IMR-90 (cell line): ENCODE measurements around the gene MTF2. TPM values are rescaled to one million over a fixed set of nuclear protein-coding genes. Genes with fewer than 3 reads are reported as not detected.

Source experiments
- ATAC-seq: fragments of 200-7000 bp; cut with Tn5 transposase; 2 replicates; pipeline ENCODE4 v1.9.1; 2020; ENCODE audit warnings: low read depth, mild to moderate bottlenecking, moderate library complexity
- BruUV-seq: library from RNA; stranded (reverse); fragments of 400-500 nt; replicated peaks from 2 replicates; lab custom pipeline; 2021; lab: Mats Ljungman, UMichigan
- CTCF ChIA-PET: fragments of 300-600 bp; formaldehyde crosslinking; extraction: SDS; loops from one replicate; lab custom pipeline; 2021; ENCODE audit warnings: antibody characterized with exemption; lab: Yijun Ruan, JAX
- POLR2A ChIA-PET: fragments of 300-600 bp; sonication (Branson Sonifier 250); formaldehyde crosslinking; loops from one replicate; lab custom pipeline; 2022; ENCODE audit warnings: antibody characterized with exemption; ENCODE audit not compliant: unreplicated experiment; lab: Charles Lee
- DNase-seq: peaks from one replicate; pipeline ENCODE4 v3.0.0; 2013
- H2AFZ ChIP-seq: replicated peaks from 2 replicates; pipeline ENCODE3; 2013; ENCODE audit warnings: low read length, mild to moderate bottlenecking; ENCODE audit not compliant: poor library complexity
- H2AK5ac ChIP-seq: 2 replicates; pipeline ENCODE4 v1.6.1; 2013; ENCODE audit warnings: low read depth, low read length, inconsistent platforms
- H2AK9ac ChIP-seq: replicated peaks from 2 replicates; pipeline ENCODE3; 2013; ENCODE audit warnings: mild to moderate bottlenecking, low read depth, low read length, moderate library complexity; ENCODE audit not compliant: poor library complexity
- H2BK120ac ChIP-seq: 2 replicates; pipeline ENCODE4 v1.6.1; 2013; ENCODE audit warnings: low read depth, low read length, inconsistent platforms
- H2BK15ac ChIP-seq: 3 replicates; pipeline ENCODE4 v1.6.1; 2013; ENCODE audit warnings: low read depth, low read length, inconsistent platforms
- H2BK20ac ChIP-seq: 2 replicates; pipeline ENCODE4 v1.6.1; 2013; ENCODE audit warnings: low read depth, mild to moderate bottlenecking, inconsistent platforms, low read length, moderate library complexity
- H2BK5ac ChIP-seq: 2 replicates; pipeline ENCODE4 v1.6.1; 2013; ENCODE audit warnings: mild to moderate bottlenecking, low read depth, low read length, inconsistent platforms; ENCODE audit not compliant: poor library complexity, severe bottlenecking
- H3K14ac ChIP-seq: replicated peaks from 2 replicates; pipeline ENCODE4 v1.6.1; 2013; ENCODE audit warnings: low read depth, low read length, inconsistent platforms
- H3K18ac ChIP-seq: 2 replicates; pipeline ENCODE4 v1.6.1; 2013; ENCODE audit warnings: low read depth, low read length, control low read depth
- H3K23ac ChIP-seq: 2 replicates; pipeline ENCODE4 v1.6.1; 2013; ENCODE audit warnings: low read depth, low read length, inconsistent platforms
- H3K27ac ChIP-seq: 2 replicates; pipeline ENCODE4 v1.5.1; 2013; ENCODE audit warnings: mild to moderate bottlenecking, control low read depth, low read length; ENCODE audit not compliant: insufficient read depth
- H3K27me3 ChIP-seq: 2 replicates; pipeline ENCODE4 v1.6.1; 2013; ENCODE audit warnings: low read length; ENCODE audit not compliant: control insufficient read depth, insufficient read depth
- H3K36me3 ChIP-seq: 2 replicates; pipeline ENCODE4 v1.6.1; 2013; ENCODE audit warnings: low read length, mixed read lengths; ENCODE audit not compliant: control insufficient read depth, insufficient read depth
- H3K4ac ChIP-seq: 2 replicates; pipeline ENCODE4 v1.6.1; 2013; ENCODE audit warnings: low read depth, low read length, inconsistent platforms
- H3K4me1 ChIP-seq: 2 replicates; pipeline ENCODE4 v1.6.1; 2013; ENCODE audit warnings: low read length, mixed read lengths; ENCODE audit not compliant: control insufficient read depth, insufficient read depth
- H3K4me2 ChIP-seq: 2 replicates; pipeline ENCODE4 v1.6.1; 2013; ENCODE audit warnings: low read depth, mild to moderate bottlenecking, control low read depth, low read length, moderate library complexity
- H3K4me3 ChIP-seq: 2 replicates; pipeline ENCODE4 v1.5.1; 2013; ENCODE audit warnings: low read depth, mild to moderate bottlenecking, control low read depth, low read length, moderate library complexity; ENCODE audit not compliant: insufficient read depth
- H3K56ac ChIP-seq: 2 replicates; pipeline ENCODE4 v1.6.1; 2013; ENCODE audit warnings: low read length, inconsistent platforms; ENCODE audit not compliant: insufficient read depth; ENCODE audit errors: extremely low read depth
- H3K79me1 ChIP-seq, 2 experiments: 2 replicates each; pipeline ENCODE4 v1.6.1; 2013; ENCODE audit warnings: low read length in 2 of 2, inconsistent platforms in 1 of 2, low read depth in 1 of 2
- H3K9ac ChIP-seq: 2 replicates; pipeline ENCODE4 v1.6.1; 2013; ENCODE audit warnings: low read depth, low read length, control low read depth
- H3K9me1 ChIP-seq: 2 replicates; pipeline ENCODE4 v1.6.1; 2013; ENCODE audit warnings: low read length, inconsistent platforms; ENCODE audit not compliant: insufficient read depth
- H3K9me3 ChIP-seq: 2 replicates; pipeline ENCODE4 v1.6.1; 2013; ENCODE audit warnings: low read length; ENCODE audit not compliant: control insufficient read depth, insufficient read depth
- H4K20me1 ChIP-seq: 2 replicates; pipeline ENCODE4 v1.6.1; 2013; ENCODE audit warnings: low read length, inconsistent platforms; ENCODE audit not compliant: insufficient read depth
- H4K5ac ChIP-seq: 2 replicates; pipeline ENCODE4 v1.6.1; 2013; ENCODE audit warnings: mild to moderate bottlenecking, low read depth, low read length, control low read depth
- H4K8ac ChIP-seq, 2 experiments: 2 replicates each; pipeline ENCODE4 v1.6.1; 2013; ENCODE audit warnings: low read depth in 2 of 2, low read length in 2 of 2, control low read depth in 1 of 2, inconsistent platforms in 1 of 2
- H4K91ac ChIP-seq: 2 replicates; pipeline ENCODE4 v1.6.1; 2013; ENCODE audit warnings: low read depth, low read length, inconsistent platforms; ENCODE audit not compliant: insufficient read depth
- BHLHE40 ChIP-seq: fragments of 150-350 bp; IDR thresholded peaks from 2 replicates; pipeline ENCODE4 v1.6.1; 2016; ENCODE audit warnings: mild to moderate bottlenecking, low read depth, low read length
- CEBPB ChIP-seq: IDR thresholded peaks from 2 replicates; pipeline ENCODE4 v1.6.1; 2012; ENCODE audit warnings: low read depth, low read length, improper control_type of control experiment
- CHD1 ChIP-seq: IDR thresholded peaks from 2 replicates; pipeline ENCODE4 v1.6.1; 2012; ENCODE audit warnings: low read depth, low read length, improper control_type of control experiment
- CTCF ChIP-seq: conservative IDR thresholded peaks from 2 replicates; pipeline ENCODE4 v1.5.1; 2012; ENCODE audit warnings: mild to moderate bottlenecking, low read depth, low read length, improper control_type of control experiment
- MAFK ChIP-seq: IDR thresholded peaks from 2 replicates; pipeline ENCODE4 v1.6.1; 2012; ENCODE audit warnings: low read depth, low read length, improper control_type of control experiment
- MAZ ChIP-seq: IDR thresholded peaks from 2 replicates; pipeline ENCODE4 v1.6.1; 2012; ENCODE audit warnings: low read depth, mild to moderate bottlenecking, low read length, improper control_type of control experiment, moderate library complexity, borderline replicate concordance
- MXI1 ChIP-seq: IDR thresholded peaks from 2 replicates; pipeline ENCODE4 v1.6.1; 2012; ENCODE audit warnings: low read depth, mild to moderate bottlenecking, low read length, moderate library complexity, borderline replicate concordance
- NFE2L2 ChIP-seq: fragments of 150-350 bp; IDR thresholded peaks from 2 replicates; pipeline ENCODE4 v1.6.1; 2016; ENCODE audit warnings: low read depth, mild to moderate bottlenecking, low read length
- POLR2A ChIP-seq: IDR thresholded peaks from 2 replicates; pipeline ENCODE4 v1.6.1; 2012; ENCODE audit warnings: mild to moderate bottlenecking, low read depth, low read length
- RCOR1 ChIP-seq: IDR thresholded peaks from 2 replicates; pipeline ENCODE4 v1.6.1; 2012; ENCODE audit warnings: mild to moderate bottlenecking, low read length, improper control_type of control experiment; ENCODE audit not compliant: insufficient replicate concordance
- SMC3 ChIP-seq: fragments of 150-350 bp; IDR thresholded peaks from 2 replicates; pipeline ENCODE4 v1.6.1; 2016; ENCODE audit warnings: low read depth, mild to moderate bottlenecking, antibody characterized with exemption, low read length, moderate library complexity
- WGBS, 2 experiments: methylation state at CpG; one replicate each; pipeline versions ENCODE4 v1.1.5 to v1.1.7; 2013; ENCODE audit warnings: missing lambda C conversion rate in 2 of 2; ENCODE audit not compliant: insufficient read length in 1 of 2; ENCODE audit errors: extremely low coverage in 2 of 2; 5-methylcytosine and 5-hydroxymethylcytosine counted together
- dilution Hi-C: fragments of 300-500 bp; cut with HindIII; formaldehyde crosslinking; loops from one replicate; pipeline ENCODE4 v1.14.3; 2018; ENCODE audit warnings: low sequenced_read_pairs; ENCODE audit not compliant: unreplicated experiment
- in situ Hi-C: fragments of 300-500 bp; cut with MboI; formaldehyde crosslinking; loops from 3 replicates; pipeline ENCODE4 v1.14.3; 2019; ENCODE audit warnings: low sequenced_read_pairs, inconsistent platforms, mixed read lengths
- intact Hi-C: fragments of 100-400 bp; cut with micrococcal nuclease; formaldehyde crosslinking; loops from 2 replicates; pipeline ENCODE4 v1.10.0; 2022
- polyA plus RNA-seq, 3 experiments: library from polyadenylated mRNA; depleted of rRNA; stranded (reverse); fragments of >200 nt; gene quantifications; 2 replicates each; pipeline ENCODE4 v1.2.3, GENCODE V29; 2012; ENCODE audit warnings: low replicate concordance in 1 of 3
- total RNA-seq: library from RNA; depleted of rRNA; stranded (reverse); fragments of >200 nt; gene quantifications from 2 replicates; pipeline ENCODE4 v1.2.3, GENCODE V29; 2012

Gene MTF2
- total and polyA plus RNA-seq, 2 of the 4 experiments (the other 2 are of a cell fraction), result 10.6 to 39.8 TPM

- peak overlapping the region; percentile 97 for H2AK9ac ChIP-seq
- H3K56ac ChIP-seq, result peak overlapping the region; percentile 93
- peaks cover 0 to 28% of the 10 kb centered on the region in 2 experiments; a peak in 2 of 4 replicates for H3K79me1 ChIP-seq
- TF ChIP-seq MAZ, result no peak
- no peak for TF ChIP-seq MXI1
- no peak for TF ChIP-seq CHD1
- no peak for TF ChIP-seq NFE2L2
- TF ChIP-seq POLR2A, result no peak
- no peak for TF ChIP-seq CEBPB
- no peak for TF ChIP-seq CTCF
- TF ChIP-seq RCOR1, result no peak
- TF ChIP-seq MAFK, result no peak
- TF ChIP-seq BHLHE40, result no peak
- no peak for TF ChIP-seq SMC3
- H4K5ac ChIP-seq, result no peak overlapping the region
- H3K4me2 ChIP-seq, result peak overlapping the region; percentile 99
- H3K4me1 ChIP-seq, result no peaks in the 10 kb centered on the region
- ChIA-PET CTCF (interaction anchor here (0.5 to 1.7 kb wide), 4 partner anchors 14 to 50 kb away, joined by 3 to 6 read pairs (median 4); no protein-coding TSS in a partner anchor), POLR2A (interaction anchor here (0.6 to 1.0 kb wide), 2 partner anchors 50 to 98 kb away, joined by 4 to 9 read pairs; no protein-coding TSS in a partner anchor)
- peak overlapping the region; percentile 86 for H3K14ac ChIP-seq
- no peak overlapping the region for H2BK20ac ChIP-seq
- no TSS peak for BruUV-seq
- H4K91ac ChIP-seq, result peak overlapping the region; percentile 71
- peak overlapping the region; percentile 80 for H2BK5ac ChIP-seq
- peak overlapping the region; percentile 90 for H3K23ac ChIP-seq
- H2BK120ac ChIP-seq, result peak overlapping the region; percentile 12; the same call in 1 of the 2 replicates
- H3K27me3 ChIP-seq, result no peaks in the 10 kb centered on the region
- WGBS, 2 experiments, result 0% methylated on average over 7 of the region's 13 CpGs; no CpG with 5 or more reads in 1 of the 2 experiments
- no peaks in the 10 kb centered on the region for H3K9me1 ChIP-seq
- ATAC-seq (no peak), DNase-seq (no peak)
- H3K4ac ChIP-seq, result peak overlapping the region; percentile 92
- H2BK15ac ChIP-seq, result peak overlapping the region; percentile 16; the same call in 2 of the 3 replicates
- H2AFZ ChIP-seq, result peak overlapping the region; percentile 99
- H3K9ac ChIP-seq, result peak overlapping the region; percentile 82
- intact Hi-C loops, result loop anchor here (1.0 to 2.0 kb wide), 4 partner anchors 99 to 768 kb away; no protein-coding TSS in a partner anchor
- H4K20me1 ChIP-seq, result peaks cover 13% of the 10 kb centered on the region
- H3K4me3 ChIP-seq, result peak overlapping the region; percentile 78
- no peaks in the 10 kb centered on the region for H3K36me3 ChIP-seq
- peak overlapping the region; percentile 77 for H3K27ac ChIP-seq
- no peak overlapping the region for H3K18ac ChIP-seq
- H3K9me3 ChIP-seq, result no peaks in the 10 kb centered on the region
- dilution Hi-C loops, result no loop called here
- in situ Hi-C loops, result no loop called here
- peak overlapping the region; percentile 71 for H2AK5ac ChIP-seq
- peak overlapping the region; percentile 57 to 88; a peak in 3 of 4 replicates for H4K8ac ChIP-seq
Measured at GRCh38 chr1:93079685-93080141, 630 bp downstream of the MTF2 start.
